T-helper 9 cell (primary cell): ENCODE measurements around the gene BATF3.
"Not testable (repeated sequence)": the region's sequence is repeated elsewhere in the genome, so short reads cannot be mapped to it uniquely, and the experiment has no call there.

Experiments
- DNase-seq: peaks from one replicate; pipeline ENCODE4 v3.0.0-alpha.2; 2020

BATF3 gene

DNA sequence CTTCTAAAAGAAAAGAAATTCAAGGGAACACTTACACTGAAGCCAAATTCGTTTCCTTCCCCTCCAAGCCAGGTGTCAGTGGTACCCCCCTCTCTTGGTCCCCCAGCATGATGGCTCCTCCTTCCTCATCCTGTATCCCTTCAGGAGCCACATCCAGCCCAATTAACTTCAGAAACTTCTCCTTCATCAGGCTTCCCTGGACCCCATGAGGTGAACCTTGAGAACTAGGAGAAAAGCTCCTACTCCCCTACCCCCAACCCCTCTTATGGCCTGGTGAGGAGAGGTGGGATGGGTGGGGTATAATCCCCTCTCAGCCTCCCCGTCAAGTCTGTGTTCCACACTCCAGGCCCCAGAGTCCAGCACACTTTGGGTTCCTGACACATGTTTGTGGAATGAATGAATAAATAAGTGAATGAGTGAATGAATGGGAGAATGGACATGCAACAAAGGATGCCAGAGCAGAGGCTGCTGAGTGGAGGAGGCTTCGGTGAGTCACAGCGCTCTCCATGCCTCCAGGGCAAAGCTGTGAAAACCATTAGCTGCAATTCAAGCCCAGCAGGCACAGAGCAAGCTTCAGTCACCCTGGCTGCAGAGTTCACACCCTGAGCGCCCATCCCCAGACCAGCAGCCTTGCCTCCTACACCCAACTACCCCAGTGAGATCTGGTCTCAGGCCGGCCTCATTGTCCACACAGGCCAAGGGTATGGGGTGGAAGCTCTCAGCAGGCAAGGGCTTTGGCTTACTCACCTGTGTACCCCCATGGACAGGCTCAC is 43.8 kb downstream of the BATF3 start:
- no peak for DNase-seq

DNA sequence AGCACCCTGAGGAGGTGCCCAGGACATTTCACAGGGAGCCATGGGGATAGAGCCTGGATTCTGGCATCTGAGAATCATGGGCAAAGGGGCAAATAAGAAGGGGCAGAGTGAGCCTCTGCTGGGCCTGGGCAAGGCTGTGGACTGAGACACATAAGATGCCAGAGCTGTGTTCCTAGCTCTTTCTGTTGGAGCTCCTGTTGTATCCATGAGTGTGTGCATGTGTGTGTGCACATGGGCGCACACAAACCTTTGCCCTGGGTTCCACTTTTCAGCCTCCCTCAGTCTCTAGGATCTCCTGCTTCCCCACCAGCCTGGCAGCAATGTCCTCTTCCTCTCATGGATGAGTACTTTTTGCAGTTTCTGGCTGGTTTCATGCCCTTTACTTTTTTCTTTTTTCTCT is 47.0 kb downstream of the BATF3 start:
- no peak for DNase-seq

GRCh38 chr1:212651977-212652376 is 47.7 kb downstream of the BATF3 start:
- DNase-seq: no peak

DNA sequence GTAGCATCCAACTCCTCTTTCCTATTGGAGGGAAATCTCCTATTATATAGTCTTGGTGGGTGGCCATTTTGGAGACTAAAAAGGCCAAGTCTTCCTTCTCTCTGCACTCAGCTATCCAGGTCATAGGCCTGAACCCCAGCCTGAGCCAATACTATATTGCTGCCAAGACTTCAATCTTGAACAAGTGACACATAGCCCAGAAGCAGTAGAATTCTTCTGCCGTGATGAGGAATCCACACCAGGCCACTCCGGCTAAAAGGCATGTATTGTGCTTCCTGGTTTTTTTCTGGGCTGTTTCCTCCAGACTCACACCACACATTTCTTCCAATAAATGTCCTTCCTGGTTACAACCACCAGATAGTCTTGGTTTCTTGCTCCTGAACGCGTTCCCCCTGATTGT is 48.1 kb downstream of the BATF3 start:
- DNase-seq: no peak

DNA sequence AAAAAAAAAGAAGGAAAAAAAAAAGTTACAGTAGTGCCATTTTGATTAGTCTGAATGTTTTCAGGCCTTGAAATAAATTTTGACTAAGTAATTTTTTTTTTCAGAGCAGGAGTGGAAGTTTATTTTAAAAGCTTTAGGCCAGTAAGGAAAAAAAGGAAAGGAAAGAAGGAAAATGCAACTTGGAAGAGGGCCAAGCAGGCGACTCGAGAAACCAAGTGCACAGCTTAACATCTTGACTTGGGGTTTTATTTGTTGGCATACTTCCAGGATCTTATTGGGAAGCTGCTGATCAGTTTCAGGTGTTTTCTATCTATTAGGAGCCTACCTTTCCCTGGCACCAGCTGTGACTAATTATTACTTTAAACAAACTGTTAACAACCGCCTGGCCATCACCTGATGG is 49.4 kb downstream of the BATF3 start:
- no peak for DNase-seq

GRCh38 chr1:212649020-212649419 is 50.6 kb downstream of the BATF3 start:
- DNase-seq: no peak

DNA sequence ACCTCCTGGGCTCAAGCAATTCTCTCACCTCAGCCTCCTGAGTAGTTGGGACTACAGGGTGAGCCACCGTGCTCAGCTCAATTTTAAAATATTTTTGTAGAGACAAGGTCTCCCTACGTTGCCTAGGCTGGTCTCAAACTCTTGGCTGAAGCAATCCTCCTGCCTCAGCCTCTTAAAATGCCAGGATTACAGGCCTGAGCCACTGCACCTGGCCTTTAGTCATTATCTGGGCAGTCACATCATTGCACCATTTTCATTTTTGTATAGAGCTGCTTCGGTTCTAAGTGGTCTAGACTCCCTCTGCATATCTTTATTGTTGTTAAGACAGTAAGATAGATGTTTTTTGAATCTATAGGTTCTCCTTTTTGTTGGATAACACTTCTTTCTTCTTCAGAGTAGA is 51.2 kb downstream of the BATF3 start:
- DNase-seq: no peak

DNA sequence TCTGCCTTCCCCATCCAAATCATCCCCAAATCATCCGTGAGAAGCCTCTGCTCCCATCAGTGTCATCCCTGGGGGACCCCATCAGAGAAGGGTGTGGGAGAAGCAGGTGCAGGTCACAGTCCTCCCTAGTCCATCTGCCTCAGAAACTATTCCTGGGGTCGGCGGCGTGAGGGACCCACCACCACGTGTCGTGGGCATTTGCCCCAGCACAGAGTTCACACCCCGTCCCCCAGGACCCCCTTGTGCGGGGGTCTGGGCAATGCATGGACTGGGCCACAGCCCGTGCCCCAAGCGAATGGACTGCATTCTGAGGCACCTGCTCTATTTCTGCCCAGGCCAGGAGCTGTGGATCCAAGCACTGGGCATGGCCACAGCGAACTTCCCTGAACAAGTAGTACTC is 52.6 kb downstream of the BATF3 start:
- no peak for DNase-seq

- DNase-seq: no peak
These were observed 53.1 kb downstream of the BATF3 start for GRCh38 chr1:212646588-212646987.

- DNase-seq: no peak
These were observed 53.8 kb downstream of the BATF3 start for GRCh38 chr1:212645546-212646543.

GRCh38 chr1:212644866-212645545 is 54.6 kb downstream of the BATF3 start:
- DNase-seq: no peak

GRCh38 chr1:212643877-212644276 is 55.8 kb downstream of the BATF3 start:
- DNase-seq: no peak

GRCh38 chr1:212641956-212642355 is 57.7 kb downstream of the BATF3 start:
- no peak for DNase-seq

DNA sequence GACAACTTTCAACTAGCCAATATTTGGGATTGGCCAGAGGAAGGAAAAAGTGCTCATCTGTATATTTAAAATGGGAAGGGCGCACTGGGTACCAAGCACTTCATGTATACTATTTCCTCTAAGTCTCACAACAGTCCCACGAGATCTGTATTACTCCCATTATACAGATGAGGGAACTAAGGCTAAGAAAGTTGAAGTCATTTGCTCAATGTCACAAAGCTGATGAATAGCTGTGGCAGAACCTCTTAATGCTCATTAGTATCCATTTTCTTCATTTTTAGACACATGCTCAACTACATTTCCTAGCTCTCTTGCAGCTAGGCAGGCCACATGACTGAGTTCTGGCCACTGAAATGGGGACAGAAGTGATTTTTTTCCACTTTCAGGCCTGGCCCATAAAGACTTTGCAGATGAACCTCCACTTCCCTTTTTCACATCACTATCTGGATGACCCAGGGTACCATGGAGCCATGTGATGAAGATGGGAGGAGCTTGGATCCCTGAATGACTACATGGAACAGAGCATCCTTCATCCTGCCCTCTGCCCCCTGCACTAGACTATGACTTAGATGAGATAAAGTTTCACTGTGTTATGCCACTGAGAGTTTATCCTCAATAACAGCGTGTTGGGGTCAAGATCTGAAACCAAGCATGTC is 59.3 kb downstream of the BATF3 start:
- no peak for DNase-seq

DNA sequence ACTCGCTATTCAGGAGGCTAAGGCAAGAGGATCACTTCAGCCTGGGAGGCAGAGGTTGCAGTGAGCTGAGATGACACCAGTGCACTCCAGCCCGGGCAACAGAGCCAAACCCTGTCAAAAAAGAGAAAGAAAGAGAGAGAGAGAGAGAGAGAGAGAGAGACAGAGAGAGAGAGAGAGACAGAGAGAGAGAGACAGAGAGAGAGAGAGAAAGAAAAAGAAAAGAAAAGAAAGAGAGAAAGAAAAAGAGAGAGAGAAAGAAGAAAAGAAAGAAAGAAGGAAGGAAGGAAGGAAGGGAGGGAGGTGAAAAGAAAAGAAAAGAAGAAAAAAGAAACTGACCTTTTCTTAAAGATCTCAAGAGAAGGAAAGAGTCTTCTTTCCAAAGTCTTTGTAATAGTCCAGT is 60.1 kb downstream of the BATF3 start:
- not testable (repeated sequence) for DNase-seq

DNA sequence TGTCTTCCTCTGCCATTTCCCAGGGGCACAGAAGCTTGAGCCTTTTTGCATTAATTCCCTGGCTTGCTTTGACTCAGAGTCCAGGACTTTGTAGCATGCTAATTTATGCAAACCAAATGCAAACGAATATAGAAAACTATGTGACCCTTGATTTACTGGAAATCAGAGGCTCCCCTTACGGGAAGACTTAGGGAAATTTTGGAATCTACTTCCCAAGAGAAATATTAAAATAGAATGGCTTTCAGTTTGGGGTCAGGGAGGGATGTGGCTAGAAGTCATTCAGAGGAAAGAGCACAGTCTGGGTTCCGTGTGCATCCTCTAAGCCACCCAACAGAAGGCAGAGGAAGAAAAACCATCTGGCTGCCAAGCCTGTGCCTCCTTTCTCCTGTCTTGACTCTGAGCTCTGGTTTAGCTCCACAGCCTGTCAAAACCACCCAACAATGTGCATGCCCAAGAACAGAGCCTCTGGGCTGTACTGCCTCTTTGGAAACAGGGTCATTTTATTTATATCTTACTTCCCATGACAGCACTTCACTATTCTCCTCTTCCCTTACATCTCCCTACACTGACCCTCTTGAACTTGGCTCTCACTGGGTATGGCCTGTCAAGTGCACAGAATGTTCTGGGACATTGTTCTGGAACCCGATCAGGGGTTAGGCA is 61.0 kb downstream of the BATF3 start:
- DNase-seq: no peak

- no peak for DNase-seq
These were observed 61.7 kb downstream of the BATF3 start for GRCh38 chr1:212637902-212638301.
